HG03378 (cell line): ENCODE measurements around the gene SMIM13.

ENCODE experiments used
- ATAC-seq: cut with Tn5 transposase; IDR thresholded peaks from one replicate; pipeline ENCODE4 v1.9.1; 2021; ENCODE audit warnings: mild to moderate bottlenecking, moderate library complexity; ENCODE audit not compliant: unreplicated experiment

SMIM13 gene

DNA sequence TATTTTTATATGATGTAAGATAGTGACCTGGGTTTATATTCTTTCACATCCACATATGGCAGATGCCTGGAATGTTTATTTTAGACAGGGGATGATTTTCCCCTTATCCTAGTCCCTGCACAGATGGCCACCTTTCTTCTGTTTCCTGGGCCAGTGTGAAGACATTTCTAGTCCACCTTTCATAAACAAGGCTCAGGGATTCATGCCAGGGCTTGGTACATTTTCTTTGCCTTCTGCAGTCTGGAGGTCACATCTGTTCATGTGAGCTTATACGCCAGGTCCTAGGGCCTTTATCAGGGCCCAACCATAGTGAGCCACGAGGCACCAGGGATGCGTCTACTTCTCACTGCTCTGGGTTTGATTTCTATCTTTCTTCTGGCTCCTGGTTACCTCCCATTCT is 55.9 kb downstream of the SMIM13 start:
- no peak for ATAC-seq

GRCh38 chr6:11151488-11151887 is 57.9 kb downstream of the SMIM13 start:
- ATAC-seq, result no peak

- ATAC-seq, result no peak
Observed at GRCh38 chr6:11152581-11152980, 58.9 kb downstream of the SMIM13 start.

DNA sequence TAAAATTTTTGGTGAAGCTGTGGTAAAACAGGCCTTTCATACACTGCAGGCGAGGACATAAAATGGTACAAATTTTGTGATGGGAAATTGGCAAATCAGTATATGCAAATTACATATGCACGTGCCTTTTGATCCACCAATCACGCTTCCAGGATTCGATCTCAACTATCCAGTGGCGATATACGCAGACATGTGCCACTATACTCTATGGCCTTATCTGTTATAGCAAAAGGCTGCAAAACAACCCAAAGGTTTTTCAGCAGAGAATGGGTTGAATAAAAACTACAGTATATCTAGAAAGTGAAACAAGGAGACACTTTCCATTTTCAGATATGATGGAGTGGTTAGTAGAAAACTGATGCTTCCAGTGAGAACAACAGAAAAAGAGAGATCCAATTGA is 59.8 kb downstream of the SMIM13 start:
- no peak for ATAC-seq

- no peak for ATAC-seq
Observed at GRCh38 chr6:11155589-11155988, 62.0 kb downstream of the SMIM13 start.

DNA sequence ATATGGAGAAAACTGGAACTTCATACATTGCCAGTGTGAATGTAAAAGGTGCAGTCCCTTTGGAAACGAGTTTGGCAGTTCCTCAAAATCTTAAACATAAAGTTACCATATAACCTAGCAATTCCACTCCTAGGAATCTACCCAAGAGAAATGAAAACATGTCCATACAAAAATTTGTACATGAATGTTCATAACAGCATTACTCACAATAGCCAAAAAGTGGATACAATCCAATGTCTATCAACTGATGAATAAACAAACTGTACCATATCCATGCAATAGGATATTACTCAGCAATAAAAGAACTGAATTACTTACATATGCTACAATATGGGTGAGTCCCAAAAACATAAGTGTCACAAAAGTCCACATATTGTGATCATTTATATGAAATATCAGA is 66.6 kb downstream of the SMIM13 start:
- no peak for ATAC-seq

DNA sequence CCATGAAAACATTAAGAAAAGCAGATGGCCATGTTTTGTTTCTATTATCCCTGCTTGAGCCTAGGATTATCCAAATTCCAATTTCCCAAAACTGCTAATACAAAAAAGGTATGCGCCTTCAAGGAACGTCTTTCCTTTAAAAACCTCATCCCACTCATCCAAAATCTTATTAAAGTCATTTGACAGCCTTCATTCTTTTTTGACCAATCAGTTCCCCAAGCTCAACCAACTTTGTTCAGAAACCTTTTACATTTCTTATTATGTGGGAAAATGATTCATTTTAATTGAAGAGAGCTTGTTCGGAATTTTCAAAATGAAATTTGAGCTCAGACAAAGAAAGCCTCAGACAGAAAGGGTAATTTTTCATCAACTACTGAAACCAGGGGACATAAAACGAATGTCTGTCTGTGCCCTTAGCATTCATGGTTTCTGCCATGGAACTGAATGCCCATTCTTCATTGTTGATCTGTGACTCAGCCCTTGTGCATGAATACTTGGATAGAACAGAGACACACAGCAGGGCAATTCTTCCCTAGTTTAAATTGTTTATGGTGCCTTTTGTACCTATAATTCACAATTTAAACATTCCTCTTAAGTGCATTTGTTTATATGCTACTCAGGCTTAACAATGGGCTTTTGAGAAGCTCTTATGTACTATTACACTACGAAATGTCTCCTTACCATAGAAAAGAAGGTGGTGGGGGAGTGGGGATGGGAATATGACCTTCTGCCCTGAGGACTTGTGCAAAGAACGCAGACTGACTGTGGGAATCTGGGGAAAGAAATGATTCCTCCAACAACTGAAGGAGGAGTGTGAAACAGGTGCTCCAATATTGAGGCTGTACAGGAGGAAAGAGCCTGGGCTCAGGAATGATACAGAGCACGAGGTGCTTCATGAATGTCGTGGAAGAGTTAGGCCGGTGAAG is 67.7 kb downstream of the SMIM13 start:
- no peak for ATAC-seq

DNA sequence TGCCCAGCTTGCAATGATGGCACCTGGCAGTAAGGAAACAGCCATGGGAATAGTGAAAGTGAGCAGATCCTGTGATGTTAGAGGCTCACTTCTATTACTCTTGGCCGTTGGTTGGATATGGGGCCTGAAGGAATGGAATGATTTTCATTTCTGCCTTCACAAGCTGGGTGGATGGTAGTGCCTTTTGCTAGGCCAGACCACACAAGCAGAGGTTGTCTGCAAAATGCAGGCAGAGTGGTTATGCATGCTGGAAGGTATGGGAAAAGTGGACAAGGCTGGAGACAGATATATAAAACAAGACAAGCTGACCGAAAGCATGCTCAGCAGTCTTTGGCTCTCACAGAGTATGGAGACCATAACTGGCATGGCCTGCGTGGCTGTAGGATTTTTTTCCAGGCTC is 68.6 kb downstream of the SMIM13 start:
- no peak for ATAC-seq

DNA sequence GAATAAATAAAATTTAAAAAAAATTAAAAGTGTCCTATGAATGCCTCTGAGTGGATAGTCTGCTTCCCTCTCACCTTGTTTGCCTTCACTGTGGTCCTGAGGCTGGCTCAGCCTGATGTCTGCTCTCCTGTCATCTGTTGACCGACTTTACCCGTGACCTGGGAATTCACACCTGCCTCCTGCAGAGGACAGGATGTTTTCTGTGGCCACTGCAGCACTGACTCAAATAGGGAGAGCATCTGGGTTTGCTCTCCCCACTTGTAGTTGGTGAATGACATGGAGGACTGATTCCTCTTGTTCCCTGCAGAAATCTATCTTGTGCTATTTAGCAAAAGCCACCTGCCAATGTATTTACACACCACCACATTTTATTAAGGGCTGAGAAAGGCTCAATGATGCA is 70.3 kb downstream of the SMIM13 start:
- peak; percentile 51 for ATAC-seq

GRCh38 chr6:11164717-11165646 is 71.3 kb downstream of the SMIM13 start:
- no peak for ATAC-seq

DNA sequence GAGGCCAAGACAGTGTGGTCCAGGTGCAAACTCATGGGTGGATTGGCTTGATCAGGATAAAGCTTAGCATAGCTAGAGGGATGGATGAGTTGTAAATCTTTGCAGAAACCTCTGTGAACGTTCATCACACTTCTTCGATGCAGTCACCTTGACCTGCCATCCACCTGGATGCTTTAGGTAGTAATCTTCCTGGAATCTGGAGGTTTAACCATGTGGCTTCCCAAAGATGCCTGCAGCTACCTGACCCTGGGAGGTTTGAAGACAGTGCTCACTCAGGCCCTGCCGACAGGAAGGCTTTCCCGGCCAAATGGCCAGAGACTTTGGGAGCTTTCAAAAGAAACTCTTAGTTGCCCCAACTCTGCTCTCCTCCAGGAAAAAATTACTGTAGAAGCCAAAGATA is 73.3 kb downstream of the SMIM13 start:
- ATAC-seq, result no peak

DNA sequence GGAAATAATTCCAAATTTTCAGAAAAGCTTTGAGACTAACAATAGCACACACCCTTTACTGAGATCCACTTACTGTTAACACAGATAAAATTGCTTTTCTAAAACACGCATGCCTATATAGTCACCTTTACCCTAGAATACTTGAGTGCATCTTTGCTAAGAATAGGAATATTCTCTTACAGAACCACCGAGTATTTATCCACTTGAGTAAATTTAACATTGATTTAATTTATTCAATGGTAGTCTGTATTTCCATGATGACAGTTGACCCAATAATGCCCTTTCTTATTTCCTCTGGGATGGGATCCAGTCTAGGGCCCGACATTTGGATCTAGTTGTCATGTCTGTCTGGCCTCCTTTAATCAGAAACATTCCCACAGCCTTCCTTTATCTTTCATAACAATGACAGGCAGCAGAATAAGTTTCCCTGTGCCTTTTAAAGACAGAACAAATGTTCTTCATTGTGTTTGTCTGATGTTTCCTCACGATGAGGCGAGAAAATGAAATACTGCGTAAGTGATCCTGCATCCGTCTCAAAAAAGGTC is 74.5 kb downstream of the SMIM13 start:
- no peak for ATAC-seq

- ATAC-seq, result no peak
Observed at GRCh38 chr6:11171952-11172351, 78.3 kb downstream of the SMIM13 start.

GRCh38 chr6:11172501-11173327 is 79.1 kb downstream of the SMIM13 start:
- peak; percentile 49 for ATAC-seq

GRCh38 chr6:11174242-11174611 is 80.6 kb downstream of the SMIM13 start:
- no peak for ATAC-seq

DNA sequence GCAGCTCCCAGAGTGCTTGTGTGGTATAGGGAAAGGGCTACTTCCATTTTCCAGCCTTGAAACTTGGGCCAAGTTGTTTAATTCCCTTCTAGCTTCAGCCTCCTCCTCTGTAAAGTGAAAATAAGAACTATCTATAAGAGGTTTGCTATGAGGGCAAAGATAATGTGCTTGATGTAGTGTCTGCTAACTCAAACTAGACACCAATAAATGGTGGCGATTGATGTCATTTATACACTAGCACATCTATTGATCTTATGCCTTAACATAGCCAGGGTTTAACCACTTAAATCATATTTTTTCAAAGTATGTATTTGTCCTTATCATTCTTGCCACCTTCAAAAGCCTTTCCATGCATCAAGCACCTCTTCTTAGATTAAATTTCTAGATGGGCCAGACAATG is 83.6 kb downstream of the SMIM13 start:
- no peak for ATAC-seq

- ATAC-seq, result no peak
Observed at GRCh38 chr6:11179088-11179418, 85.4 kb downstream of the SMIM13 start.

- ATAC-seq, result no peak
Observed at GRCh38 chr6:11179419-11180202, 86.0 kb downstream of the SMIM13 start.

- no peak for ATAC-seq
Observed at GRCh38 chr6:11181478-11182136, 88.0 kb downstream of the SMIM13 start.
